Medulla oblongata (tissue), 1 donor: Measurements from ENCODE around the gene SLC25A11.
A peak's percentile ranks its signal among the peaks of the same experiment; 100 is the strongest.
"Not testable (repeated sequence)": the region's sequence is repeated elsewhere in the genome, so short reads cannot be mapped to it uniquely, and the experiment has no call there.

Experiments used
- DNase-seq: peaks from one replicate; pipeline ENCODE4 v3.0.0-alpha.2; 2015; ENCODE audit errors: extremely low spot score

SLC25A11 gene

DNA sequence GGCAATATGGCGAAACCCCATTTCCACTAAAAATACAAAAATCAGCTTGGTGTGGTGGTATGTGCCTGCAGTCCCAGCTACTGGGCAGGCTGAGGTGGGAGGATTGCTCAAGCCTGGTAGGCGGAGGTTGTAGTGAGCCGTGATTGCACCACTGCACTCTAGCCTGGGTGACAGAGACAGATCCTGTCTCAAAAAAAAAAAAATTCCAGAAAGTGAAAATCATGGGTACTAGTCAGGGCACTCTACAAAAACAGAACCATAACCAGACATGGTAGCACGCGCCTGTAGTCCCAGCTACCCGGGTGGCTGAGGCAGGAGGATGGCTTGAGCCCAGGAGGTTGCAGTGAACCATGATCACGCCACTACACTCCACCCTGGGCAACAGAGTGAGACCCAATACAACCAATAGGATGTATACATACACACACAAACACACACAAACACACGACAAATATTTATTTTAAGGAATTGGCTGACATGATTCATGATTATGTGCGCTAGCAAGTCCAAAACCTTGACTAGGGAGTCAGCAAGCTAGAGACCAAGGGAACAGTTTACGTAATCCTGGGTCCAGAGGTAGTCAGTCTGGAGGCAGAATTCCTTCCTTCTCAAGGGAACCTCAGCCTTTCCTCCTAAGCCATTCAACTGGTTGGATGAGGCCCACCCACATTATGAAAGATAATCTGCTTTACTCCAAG is 19.3 kb downstream of the SLC25A11 start:
- DNase-seq: no peak

DNA sequence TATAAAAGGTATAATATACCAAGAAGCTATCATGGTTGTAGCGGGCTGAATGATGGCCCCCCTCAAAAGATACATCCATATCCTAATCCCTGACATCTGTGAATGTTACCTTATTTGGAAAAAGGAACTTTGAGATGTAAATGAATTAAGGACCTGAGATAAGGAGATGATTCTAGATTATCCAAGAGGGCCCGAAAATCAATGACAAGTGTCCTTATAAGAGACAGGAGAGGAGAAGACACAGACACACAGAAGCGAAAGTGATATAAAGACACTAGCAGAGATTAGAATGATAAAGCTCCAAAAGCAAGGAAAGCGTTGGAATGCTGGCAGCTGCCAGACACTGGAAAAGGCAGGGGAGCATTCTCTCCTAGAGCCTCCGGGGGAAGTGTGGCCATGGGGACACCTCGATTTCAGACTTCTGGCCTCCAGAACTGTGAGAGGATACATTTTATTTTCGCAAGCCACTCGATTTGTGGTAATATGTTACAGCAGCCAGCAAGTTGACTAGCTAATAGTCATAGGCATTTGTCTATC is 20.3 kb downstream of the SLC25A11 start:
- DNase-seq: no peak

DNA sequence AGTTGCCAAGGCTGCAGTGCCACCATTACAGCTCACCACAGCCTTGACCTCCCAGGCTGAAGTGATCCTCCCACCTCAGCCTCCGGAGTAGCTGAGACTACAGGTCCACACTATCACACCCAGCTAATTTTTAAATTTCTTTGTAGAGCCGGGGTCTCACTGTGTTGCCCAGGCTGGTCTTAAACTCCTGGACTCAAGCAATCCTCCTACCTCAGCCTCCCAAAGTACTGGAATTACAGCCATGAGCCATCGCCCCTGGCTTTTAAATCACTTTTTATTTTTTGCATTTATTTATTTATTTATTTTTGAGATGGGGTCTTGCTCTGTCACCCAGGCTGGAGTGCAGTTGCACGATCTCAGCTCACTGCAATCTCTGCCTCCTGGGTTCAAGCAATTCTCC is 25.3 kb downstream of the SLC25A11 start:
- DNase-seq: not testable (repeated sequence)

DNA sequence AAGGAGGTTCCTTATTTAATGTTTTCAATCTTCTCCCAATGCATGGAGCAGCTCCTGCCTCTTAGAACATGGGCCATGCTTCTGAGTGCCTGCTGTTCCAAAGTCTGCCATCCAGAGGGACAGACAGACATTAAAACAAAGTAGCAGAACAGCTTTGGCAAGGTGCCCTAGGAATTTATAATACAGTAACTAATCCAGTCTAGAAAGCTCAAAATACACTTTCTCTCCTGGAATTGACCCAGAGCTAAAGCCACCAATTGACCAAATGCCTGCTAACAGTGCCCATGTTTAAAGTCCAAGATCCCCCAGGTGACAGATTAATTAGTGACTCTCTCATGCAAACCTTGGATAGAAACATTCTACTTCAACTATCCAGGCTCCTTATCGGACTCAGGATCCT is 25.9 kb downstream of the SLC25A11 start:
- DNase-seq: no peak

DNA sequence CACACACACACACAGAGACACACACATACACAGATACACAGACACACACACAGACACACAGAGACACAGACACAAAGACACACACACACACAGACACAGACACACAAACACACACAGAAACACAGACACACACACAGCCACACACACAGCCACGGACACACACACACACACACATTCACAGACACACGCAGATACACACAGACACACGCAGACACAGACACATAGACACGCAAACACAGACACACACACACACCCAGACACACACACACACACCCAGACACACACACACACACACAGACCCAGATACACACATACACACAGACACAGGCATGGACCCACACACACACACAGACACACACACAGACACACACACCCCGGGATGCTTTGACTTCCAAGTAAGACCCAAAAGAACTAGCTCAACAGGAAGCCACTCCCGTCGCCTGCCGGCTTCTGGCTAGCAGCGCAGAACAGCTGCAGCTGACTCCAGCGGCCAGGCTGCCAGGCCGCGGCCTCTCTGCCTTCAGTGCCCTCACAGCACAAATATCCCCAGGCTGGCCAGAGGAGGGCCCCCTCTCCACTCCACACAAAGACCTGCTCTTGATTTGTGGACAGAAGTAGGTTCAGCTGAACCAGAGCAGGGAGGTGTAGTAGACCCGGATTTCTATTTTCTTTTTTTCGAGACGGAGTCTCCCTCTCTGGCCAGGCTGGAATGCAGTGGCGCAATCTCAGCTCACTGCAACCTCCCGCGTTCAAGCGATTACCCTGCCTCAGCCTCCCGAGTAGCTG is 30.9 kb downstream of the SLC25A11 start:
- peak; percentile 92 for DNase-seq

DNA sequence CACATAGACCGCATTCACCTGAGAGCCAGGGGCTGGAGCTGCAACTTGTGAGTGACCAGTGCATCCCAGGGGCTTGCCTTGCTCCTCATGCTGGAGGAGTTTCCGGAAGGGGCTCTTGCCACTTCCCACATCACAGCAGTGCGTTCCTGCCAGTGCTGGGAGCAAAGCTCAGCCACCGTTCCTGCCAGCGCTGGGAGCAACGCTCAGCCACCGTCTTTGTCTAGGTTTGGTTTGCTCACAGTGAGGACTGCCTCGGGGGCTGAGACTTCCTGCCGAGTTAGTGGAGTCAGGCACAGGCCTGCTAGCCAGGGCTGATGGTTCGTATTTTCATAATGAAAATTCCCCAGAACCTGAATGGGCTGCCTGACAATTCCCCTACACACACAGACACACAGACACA is 31.5 kb downstream of the SLC25A11 start:
- DNase-seq: no peak

DNA sequence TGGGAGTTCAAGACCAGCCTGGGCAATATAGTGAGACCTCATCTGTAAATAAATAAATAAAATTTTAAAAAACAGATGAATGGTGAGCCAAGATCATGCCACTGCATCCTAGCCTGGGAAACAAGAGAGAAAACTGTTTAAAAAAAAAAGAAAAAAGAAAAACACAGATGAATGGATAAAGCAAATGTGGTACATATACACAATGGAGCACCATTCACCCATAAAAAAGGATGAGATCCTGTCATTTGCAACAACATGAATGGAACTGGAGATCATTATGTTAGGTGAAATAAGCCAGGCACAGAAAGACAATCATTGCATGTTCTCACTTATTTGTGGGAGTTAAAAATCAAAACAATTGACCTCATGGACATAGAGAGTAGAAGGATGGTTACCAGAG is 33.2 kb downstream of the SLC25A11 start:
- not testable (repeated sequence) for DNase-seq

DNA sequence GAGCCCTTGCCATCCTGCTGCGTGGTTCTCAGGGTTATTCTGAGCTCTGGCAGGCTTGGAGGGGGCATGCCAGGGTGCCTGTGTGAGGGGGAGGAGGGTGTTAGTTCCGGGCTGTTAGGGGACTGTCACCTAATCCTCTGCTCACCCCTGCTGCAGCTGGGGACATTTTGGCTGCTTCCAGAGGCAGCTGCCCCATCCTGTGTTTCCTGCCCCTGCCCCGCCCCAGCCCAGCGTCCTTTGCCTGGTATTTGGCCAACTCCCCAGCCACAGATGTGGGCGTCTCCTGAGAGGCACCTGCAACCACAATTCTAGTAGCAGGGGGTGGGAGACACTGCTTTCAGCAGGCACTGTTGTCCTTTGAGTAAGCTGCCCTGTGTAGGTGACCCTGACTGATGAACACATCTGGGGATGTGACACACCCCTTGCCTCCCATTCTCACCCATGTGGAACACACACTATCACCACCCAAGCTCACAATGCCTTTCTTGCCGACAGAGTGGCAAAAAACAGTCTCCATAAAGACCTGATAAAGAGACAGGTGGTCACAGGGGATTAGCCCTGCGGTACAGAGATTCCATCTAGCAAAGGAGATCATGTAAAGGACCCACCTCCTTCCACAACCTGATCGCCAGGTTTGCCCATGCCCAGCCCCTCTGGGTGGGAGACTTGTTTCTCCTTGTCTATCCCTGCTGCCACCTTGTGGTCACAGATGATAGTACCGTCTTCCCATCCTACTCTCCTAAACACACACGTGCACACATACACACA is 36.6 kb downstream of the SLC25A11 start, which contains the start of gene CHRNE:
Gene CHRNE, minus strand, starts transcription at position 48 of the 768 bp plus-strand sequence. Its CDS starts 35 bp downstream, at position 13.
- peak; percentile 87 for DNase-seq

DNA sequence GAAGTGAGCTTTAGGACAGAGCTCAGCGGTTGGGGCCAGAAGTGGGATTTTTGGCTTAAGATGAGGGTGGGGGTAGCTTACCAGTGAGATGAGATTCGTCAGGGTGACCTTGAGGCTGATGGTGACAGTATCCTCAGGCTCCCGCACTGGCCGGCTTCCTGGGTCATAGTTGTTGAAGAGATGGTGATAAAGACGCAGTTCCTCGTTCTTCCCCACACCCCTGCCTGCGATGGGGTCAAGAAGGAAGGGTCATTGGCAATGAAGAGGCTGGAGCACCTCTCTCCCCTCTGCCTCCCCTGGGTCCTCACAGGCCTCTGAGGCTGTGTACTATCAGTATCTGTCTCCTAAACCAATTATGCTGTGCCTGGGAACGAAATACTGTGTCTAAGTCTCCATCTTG is 37.3 kb downstream of the SLC25A11 start:
- DNase-seq: no peak

DNA sequence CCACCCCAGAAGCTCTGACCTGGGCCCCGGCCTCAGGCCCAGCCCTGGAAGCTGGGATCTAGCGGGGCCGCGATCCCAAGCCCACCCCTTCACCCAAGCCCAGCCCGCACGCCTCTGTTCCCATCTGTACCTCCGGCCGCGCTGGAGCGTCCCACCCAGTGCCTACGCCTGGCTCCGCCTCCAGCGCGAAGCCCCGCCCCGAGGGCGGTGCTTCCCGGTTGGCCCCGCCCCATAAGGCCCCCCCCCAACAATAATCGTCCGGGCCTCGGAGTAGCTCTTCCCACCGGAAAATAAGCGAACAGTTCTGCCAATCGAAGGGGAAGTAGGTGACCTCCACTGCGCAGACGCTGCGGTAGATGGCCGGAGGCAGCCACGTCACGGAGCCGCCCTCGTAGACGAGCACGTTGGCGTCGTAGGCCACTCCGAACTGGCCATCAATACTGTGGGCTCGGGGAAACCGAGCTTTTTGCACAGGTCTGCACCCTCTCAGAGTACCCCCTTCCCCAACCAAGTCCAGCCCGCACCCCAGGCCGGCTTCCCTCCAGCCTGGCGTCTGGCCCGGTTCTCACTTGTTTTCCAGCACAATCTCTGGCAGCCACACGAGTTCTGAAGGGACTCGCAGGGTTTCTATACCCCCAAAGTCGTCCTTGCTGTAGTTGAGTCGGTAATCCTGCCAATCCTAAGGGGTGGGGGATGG is 38.0 kb downstream of the SLC25A11 start:
- peak; percentile 62 for DNase-seq

DNA sequence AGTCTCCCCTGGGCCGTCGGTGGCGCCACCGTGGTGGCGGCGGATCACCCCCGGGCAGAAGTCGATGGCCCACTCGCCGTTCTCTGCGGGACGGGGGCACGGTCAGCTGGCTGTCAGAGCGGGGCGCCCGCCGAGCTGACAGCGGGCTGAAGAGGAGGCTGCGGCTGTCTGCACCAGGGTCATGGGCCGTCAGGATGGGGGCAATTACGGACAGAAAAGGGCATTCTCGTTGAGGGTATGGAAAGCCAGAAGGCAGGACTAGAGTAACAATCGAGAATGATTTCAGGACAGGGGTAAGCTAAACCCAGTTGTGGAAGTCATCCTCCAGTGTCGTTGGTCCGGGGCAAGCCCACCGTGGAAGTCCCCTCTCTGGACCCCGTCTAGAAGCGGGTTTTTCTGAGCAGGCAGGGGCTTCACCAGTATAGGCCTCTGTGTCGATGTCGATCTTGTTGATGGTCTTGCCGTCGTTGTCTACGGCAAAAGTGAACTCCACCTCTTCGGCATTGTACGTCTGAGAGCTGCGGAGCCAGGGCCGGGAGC is 38.7 kb downstream of the SLC25A11 start:
- no peak for DNase-seq

DNA sequence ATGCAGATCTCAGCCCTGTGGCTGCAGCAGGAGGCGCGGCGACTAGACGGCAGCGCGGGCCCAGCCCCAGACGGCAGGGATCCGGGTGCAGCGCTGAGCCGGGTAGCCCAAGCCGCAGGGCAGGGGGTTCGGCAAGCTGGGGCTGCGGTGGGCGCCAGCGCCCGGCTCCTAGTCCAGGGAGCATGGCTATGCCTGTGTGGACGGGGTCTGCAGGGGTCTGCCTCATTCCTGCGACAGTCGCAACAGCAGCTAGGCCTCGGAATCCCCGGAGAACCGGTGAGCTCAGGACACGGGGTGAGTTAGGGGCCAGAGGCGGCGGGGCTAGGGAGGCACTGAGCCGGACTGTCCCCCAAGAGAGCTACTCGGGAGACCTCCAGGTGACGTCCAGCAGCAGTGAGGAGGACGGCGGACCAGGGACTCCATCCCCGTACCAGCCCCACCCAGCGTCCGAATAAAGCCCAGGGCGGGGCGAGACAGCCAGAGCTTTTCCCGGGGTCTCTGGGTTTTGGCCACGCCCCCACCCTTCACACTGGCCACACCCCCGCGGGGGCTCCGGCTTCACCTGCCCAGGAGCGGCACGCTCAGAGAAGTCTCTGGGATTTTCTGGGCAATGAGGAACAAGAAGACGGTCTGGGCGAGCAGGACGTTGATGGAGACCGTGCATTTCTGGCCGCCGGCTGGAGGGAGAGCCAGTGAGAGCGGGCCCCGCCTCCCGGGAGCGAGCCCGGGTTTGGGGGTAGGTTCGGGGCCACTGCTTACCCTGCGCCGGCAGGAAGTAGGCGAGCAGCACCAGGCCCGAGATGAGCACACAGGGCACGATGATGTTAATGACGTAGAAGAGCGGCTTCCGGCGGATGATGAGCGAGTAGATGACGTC is 39.4 kb downstream of the SLC25A11 start:
- DNase-seq: no peak

DNA sequence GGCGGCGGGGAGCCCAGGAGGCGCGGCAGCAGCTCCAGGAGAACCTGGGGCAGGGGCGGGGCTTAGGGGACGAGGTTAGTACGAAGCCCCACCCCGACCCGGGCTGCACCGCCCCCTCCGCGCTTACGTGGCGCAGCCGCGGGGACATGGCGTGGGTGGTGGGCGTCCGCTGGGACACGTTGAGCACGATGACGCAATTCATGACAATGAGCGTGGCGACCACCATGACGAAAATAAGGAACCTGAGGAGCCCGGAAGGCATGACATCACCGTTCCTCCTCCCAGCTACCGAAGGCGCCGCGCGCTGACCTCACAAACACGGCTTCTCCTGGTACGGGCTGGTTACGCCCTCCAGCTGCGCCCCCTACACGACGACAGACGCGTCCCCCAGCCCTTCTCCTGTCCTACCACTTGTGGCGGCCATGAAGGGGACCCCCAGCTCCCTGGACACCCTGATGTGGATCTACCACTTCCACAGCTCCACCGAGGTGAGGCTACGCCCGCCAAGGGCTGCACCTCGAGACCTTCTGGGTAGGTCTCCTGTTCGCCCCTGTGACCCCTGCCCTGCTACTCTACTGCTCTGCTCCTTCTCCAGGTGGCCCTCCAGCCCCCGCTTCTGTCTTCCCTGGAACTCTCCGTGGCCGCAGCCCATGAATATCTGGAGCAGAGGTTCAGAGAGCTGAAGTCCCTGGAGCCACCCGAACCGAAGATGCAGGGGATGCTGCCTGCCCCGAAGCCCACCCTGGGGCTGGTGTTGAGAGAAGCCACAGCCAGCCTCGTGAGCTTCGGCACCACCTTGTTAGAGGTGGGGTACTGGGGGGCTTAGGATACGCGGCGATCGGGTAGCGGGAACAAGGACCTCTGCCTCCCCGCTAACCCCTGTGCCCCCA is 40.3 kb downstream of the SLC25A11 start, which contains the start of gene C17orf107:
Gene C17orf107, plus strand, starts transcription at position 196 of the 890 bp plus-strand sequence. Its CDS starts 227 bp downstream, at position 423.
- peak; percentile 47 for DNase-seq

DNA sequence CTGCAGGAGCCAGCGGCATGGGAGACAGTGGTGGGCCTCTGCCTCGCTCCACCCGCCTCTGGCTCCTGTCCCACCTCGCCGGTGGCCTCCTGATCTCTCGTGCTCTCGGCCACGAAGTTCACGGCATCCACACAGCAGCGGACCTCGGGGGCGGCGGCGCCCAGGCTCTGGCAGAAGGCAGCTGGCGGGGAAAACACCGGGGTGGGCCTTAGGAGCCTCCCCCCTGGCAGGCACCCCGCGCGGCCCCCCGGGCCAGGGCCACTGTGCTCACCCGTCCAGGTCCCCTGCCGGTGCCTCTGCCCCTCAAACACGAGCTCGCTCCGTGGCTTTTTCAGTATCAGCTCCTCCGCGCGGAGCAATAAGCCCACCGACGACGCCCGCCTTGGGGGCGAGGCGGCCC is 40.9 kb downstream of the SLC25A11 start:
- no peak for DNase-seq

DNA sequence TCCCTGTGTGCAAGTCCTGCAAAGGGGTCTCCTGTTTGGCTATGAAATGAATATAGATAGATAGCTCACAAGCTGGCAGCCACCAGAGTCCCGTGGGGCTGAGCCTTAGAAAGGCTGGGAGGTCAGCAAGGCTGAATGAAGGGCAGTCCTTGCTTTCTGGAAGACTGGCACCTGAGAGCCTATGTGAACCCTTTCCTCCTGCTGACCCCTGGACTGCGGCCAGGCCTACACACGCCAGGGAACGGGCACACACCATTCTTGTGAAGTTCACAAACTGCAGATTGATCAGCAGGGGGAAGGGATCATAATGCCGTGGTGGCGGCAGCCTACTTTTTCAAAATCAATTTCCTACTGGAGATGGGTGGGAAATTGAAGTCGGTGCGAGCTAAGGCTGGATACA is 41.5 kb downstream of the SLC25A11 start:
- no peak for DNase-seq

DNA sequence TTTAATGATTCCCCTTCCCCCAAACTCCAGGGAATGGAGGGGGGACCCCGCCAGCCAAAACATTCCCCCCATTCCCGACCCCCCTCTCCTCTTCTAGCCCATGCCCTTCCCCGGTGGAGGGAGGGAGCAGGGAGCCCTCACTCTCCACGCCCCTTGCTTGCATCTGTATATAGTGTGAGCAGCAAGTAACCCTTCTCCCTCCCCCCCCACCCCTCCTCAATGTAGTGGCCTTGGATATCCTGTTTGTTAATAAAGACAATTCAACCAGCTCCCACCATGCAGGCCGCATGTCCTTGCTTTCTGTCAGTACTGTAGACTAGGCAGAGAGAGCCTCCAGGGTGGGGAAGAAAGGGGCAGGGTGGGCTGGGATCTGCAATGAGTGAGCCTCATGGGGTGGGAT is 42.1 kb downstream of the SLC25A11 start:
- DNase-seq: no peak

DNA sequence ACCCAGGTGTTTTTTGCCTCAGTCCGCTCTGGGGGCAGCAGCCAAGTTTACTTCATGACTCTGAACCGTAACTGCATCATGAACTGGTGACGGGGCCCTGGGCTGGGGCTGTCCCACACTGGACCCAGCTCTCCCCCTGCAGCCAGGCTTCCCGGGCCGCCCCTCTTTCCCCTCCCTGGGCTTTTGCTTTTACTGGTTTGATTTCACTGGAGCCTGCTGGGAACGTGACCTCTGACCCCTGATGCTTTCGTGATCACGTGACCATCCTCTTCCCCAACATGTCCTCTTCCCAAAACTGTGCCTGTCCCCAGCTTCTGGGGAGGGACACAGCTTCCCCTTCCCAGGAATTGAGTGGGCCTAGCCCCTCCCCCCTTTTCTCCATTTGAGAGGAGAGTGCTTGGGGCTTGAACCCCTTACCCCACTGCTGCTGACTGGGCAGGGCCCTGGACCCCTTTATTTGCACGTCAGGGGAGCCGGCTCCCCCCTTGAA is 42.6 kb downstream of the SLC25A11 start:
- DNase-seq: no peak

DNA sequence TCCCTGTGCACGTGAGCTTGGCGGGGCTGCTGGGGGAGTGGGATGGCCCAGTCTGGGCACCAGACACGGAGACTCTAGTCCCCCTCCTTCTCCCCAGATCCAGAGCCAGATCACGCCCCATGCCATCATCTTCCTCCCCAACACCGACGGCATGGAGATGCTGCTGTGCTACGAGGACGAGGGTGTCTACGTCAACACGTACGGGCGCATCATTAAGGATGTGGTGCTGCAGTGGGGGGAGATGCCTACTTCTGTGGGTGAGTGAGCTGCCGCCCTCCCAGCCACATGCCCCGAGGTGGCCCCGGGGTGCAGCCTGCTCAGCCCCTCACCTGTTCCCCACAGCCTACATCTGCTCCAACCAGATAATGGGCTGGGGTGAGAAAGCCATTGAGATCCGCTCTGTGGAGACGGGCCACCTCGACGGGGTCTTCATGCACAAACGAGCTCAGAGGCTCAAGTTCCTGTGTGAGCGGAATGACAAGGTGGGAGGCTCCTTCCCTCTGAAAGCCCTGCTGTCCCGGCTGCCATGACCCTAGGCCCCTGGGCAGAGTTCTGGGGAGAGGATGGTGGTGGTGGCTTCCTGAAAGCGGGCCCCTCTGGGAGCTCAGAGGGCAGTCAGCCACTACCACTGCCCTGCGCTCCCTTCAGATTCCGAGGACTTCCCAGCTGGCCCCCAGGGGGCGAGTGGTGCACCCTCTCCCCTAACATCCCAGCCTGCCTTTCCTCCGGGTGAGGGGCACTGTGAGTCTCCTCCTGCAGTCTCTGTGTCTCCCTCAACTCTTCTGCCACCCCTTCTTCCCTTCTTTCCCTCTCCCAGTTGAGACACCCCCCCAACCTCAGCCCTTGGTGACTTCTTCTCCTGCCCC is 43.3 kb downstream of the SLC25A11 start:
- no peak for DNase-seq
